Loucy (cell line): ENCODE results near the gene CROCC2.

ENCODE experiments used
- CTCF ChIP-seq: fragments of 200-600 bp; sonication (generic); conservative IDR thresholded peaks from 2 replicates; pipeline ENCODE4 v1.5.1; 2014; ENCODE audit warnings: mild to moderate bottlenecking, antibody characterized with exemption, low read length
- EZH2phosphoT487 ChIP-seq: fragments of 200-600 bp; IDR thresholded peaks from 2 replicates; pipeline ENCODE4 v1.6.1; 2018; ENCODE audit warnings: antibody characterized with exemption, mild to moderate bottlenecking, moderate library complexity, borderline replicate concordance

GRCh38 chr2:240972636-240973521 is 66.7 kb downstream of the CROCC2 start:
- no peak for TF ChIP-seq CTCF
- TF ChIP-seq EZH2phosphoT487 = no peak
